SH-SY5Y (cell line): ENCODE data around the gene HDHD3.

Experiments used
- GATA2 ChIP-seq: IDR thresholded peaks from 2 replicates; pipeline ENCODE4 v1.6.1; 2011; ENCODE audit warnings: mild to moderate bottlenecking, low read depth, low read length
- GATA3 ChIP-seq: IDR thresholded peaks from 2 replicates; pipeline ENCODE4 v1.6.1; 2011; ENCODE audit warnings: low read depth, mild to moderate bottlenecking, low read length, moderate library complexity

GRCh38 chr9:113368982-113369854 lies 7.6 kb downstream of the HDHD3 start:
- no peak for TF ChIP-seq GATA2
- TF ChIP-seq GATA3, result no peak
